ENCODE results near the gene GSTP1.

DNA sequence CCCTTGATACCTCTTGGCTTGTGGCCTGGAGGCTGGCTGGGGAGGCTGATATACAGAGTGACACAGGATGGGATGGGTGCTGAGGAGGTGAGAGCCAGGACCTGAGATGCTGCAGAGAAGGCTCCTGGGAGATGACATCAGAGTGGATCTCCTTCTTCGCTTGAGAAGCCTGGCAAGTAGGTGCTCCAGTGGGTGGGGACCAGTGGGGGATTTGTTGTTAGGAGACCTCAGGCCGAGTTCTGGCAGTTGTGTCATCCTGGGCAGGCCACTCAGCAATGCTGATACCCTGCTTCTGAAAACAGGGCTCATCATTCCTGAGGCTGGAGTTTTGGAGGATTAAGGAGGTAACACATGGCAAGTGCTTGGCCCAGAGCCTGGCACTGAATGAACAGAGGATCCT lies 21.2 kb downstream of the GSTP1 start:
- TF ChIP-seq, protein P1, sequence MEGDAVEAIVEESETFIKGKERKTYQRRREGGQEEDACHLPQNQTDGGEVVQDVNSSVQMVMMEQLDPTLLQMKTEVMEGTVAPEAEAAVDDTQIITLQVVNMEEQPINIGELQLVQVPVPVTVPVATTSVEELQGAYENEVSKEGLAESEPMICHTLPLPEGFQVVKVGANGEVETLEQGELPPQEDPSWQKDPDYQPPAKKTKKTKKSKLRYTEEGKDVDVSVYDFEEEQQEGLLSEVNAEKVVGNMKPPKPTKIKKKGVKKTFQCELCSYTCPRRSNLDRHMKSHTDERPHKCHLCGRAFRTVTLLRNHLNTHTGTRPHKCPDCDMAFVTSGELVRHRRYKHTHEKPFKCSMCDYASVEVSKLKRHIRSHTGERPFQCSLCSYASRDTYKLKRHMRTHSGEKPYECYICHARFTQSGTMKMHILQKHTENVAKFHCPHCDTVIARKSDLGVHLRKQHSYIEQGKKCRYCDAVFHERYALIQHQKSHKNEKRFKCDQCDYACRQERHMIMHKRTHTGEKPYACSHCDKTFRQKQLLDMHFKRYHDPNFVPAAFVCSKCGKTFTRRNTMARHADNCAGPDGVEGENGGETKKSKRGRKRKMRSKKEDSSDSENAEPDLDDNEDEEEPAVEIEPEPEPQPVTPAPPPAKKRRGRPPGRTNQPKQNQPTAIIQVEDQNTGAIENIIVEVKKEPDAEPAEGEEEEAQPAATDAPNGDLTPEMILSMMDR (IDR thresholded peaks at IDR 0.05): no peak
- no peak for TF ChIP-seq POLR2AphosphoS5 (IDR thresholded peaks at IDR 0.05)
